PFSK-1 (cell line): Measurements from ENCODE around the gene C1QL3.

Experiments used
- POLR2AphosphoS5 ChIP-seq: IDR thresholded peaks from 2 replicates; pipeline ENCODE4 v1.6.1; 2012; ENCODE audit warnings: low read depth, mild to moderate bottlenecking, control low read depth, low read length, moderate library complexity
- SIN3A ChIP-seq: IDR thresholded peaks from 2 replicates; pipeline ENCODE4 v1.6.1; 2012; ENCODE audit warnings: mild to moderate bottlenecking, low read length, moderate library complexity, borderline replicate concordance; ENCODE audit not compliant: insufficient read depth
- TAF1 ChIP-seq: IDR thresholded peaks from 2 replicates; pipeline ENCODE4 v1.6.1; 2012; ENCODE audit warnings: low read length, control low read depth, borderline replicate concordance; ENCODE audit not compliant: insufficient read depth
- TF ChIP-seq, protein P1 (sequence below), 2 experiments: IDR thresholded peaks; 2 replicates each; pipeline versions ENCODE4 v1.6.1 to v1.8.0; 2011 to 2012; ENCODE audit warnings: low read depth in 2 of 2, low read length in 2 of 2, control low read depth in 1 of 2, inconsistent platforms in 1 of 2, mild to moderate bottlenecking in 1 of 2, moderate library complexity in 1 of 2; ENCODE audit not compliant: insufficient read depth in 1 of 2

DNA sequence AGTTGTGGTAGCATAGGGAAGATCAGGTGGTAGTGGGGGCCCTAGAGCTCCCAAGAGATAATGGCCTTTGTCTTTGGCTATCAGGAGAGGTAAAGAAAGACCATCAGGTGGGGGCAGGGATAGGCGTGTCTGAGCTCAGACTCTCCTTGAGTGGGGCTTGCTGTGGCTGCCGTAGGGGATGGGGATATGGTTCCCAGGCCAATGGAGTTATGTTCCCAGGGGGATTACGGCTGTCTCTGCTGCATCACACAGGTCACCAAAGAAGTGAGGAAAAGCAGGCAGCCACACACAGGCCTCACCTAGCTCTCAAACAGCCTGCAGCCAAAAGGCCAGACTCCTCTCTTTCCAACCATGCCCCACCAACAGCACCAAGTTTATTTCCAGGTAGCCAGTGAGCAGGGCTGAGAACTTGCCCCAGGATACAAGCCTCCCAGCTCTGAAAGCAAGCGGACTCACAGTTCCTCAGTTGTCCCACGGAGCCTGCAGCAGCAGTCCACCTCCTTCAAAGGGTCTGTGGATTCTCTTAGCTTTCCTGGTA is 37.6 kb upstream of the C1QL3 start:
- TF ChIP-seq SIN3A = no peak
- TF ChIP-seq TAF1 = no peak
- TF ChIP-seq POLR2AphosphoS5 = no peak
- TF ChIP-seq, protein P1, sequence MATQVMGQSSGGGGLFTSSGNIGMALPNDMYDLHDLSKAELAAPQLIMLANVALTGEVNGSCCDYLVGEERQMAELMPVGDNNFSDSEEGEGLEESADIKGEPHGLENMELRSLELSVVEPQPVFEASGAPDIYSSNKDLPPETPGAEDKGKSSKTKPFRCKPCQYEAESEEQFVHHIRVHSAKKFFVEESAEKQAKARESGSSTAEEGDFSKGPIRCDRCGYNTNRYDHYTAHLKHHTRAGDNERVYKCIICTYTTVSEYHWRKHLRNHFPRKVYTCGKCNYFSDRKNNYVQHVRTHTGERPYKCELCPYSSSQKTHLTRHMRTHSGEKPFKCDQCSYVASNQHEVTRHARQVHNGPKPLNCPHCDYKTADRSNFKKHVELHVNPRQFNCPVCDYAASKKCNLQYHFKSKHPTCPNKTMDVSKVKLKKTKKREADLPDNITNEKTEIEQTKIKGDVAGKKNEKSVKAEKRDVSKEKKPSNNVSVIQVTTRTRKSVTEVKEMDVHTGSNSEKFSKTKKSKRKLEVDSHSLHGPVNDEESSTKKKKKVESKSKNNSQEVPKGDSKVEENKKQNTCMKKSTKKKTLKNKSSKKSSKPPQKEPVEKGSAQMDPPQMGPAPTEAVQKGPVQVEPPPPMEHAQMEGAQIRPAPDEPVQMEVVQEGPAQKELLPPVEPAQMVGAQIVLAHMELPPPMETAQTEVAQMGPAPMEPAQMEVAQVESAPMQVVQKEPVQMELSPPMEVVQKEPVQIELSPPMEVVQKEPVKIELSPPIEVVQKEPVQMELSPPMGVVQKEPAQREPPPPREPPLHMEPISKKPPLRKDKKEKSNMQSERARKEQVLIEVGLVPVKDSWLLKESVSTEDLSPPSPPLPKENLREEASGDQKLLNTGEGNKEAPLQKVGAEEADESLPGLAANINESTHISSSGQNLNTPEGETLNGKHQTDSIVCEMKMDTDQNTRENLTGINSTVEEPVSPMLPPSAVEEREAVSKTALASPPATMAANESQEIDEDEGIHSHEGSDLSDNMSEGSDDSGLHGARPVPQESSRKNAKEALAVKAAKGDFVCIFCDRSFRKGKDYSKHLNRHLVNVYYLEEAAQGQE (IDR thresholded peaks at IDR 0.05; ENCODE audit: insufficient read depth in 1 of 2, low read depth in 2 of 2, low read length in 2 of 2) = no peak
